PFSK-1 (cell line): ENCODE measurements around the gene PRMT1.

ENCODE experiments used
- FOXP2 ChIP-seq: optimal IDR thresholded peaks from 2 replicates; pipeline ENCODE3; 2011; ENCODE audit warnings: borderline replicate concordance, control low read depth, inconsistent platforms; ENCODE audit not compliant: insufficient read depth; ENCODE audit errors: extremely low read length, extremely low read depth
- SIN3A ChIP-seq: IDR thresholded peaks from 2 replicates; pipeline ENCODE4 v1.6.1; 2012; ENCODE audit warnings: mild to moderate bottlenecking, low read length, moderate library complexity, borderline replicate concordance; ENCODE audit not compliant: insufficient read depth
- TAF1 ChIP-seq: IDR thresholded peaks from 2 replicates; pipeline ENCODE4 v1.6.1; 2012; ENCODE audit warnings: low read length, control low read depth, borderline replicate concordance; ENCODE audit not compliant: insufficient read depth
- TF ChIP-seq, protein P1 (sequence below), 2 experiments: IDR thresholded peaks; 2 replicates each; pipeline versions ENCODE4 v1.6.1 to v1.8.0; 2011 to 2012; ENCODE audit warnings: low read depth in 2 of 2, low read length in 2 of 2, control low read depth in 1 of 2, inconsistent platforms in 1 of 2, mild to moderate bottlenecking in 1 of 2, moderate library complexity in 1 of 2; ENCODE audit not compliant: insufficient read depth in 1 of 2

DNA sequence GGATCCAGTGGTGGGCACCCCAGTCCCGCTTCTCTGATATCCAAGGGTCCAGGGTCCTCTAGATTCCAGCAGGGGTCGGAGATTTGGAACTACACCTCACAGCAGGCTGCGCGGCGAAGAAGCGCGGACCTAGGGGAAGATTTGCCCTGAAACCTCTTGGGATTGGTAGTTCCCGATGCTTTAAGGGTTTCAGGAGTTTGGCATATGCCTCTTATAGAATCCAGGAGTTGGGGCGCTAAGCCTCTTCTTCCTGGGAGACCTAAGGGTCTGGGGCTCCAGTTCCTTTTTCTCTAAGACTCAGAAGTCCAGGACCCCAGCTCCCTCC lies 11.0 kb upstream of the PRMT1 start:
- TF ChIP-seq TAF1: no peak
- no peak for TF ChIP-seq FOXP2
- TF ChIP-seq, protein P1, sequence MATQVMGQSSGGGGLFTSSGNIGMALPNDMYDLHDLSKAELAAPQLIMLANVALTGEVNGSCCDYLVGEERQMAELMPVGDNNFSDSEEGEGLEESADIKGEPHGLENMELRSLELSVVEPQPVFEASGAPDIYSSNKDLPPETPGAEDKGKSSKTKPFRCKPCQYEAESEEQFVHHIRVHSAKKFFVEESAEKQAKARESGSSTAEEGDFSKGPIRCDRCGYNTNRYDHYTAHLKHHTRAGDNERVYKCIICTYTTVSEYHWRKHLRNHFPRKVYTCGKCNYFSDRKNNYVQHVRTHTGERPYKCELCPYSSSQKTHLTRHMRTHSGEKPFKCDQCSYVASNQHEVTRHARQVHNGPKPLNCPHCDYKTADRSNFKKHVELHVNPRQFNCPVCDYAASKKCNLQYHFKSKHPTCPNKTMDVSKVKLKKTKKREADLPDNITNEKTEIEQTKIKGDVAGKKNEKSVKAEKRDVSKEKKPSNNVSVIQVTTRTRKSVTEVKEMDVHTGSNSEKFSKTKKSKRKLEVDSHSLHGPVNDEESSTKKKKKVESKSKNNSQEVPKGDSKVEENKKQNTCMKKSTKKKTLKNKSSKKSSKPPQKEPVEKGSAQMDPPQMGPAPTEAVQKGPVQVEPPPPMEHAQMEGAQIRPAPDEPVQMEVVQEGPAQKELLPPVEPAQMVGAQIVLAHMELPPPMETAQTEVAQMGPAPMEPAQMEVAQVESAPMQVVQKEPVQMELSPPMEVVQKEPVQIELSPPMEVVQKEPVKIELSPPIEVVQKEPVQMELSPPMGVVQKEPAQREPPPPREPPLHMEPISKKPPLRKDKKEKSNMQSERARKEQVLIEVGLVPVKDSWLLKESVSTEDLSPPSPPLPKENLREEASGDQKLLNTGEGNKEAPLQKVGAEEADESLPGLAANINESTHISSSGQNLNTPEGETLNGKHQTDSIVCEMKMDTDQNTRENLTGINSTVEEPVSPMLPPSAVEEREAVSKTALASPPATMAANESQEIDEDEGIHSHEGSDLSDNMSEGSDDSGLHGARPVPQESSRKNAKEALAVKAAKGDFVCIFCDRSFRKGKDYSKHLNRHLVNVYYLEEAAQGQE (IDR thresholded peaks at IDR 0.05; ENCODE audit: insufficient read depth in 1 of 2, low read depth in 2 of 2, low read length in 2 of 2): no peak
- TF ChIP-seq SIN3A: no peak
